SK-N-MC (cell line): ENCODE measurements around the gene P3H4.

ENCODE experiments used
- EZH2 ChIP-seq: fragments of 200-600 bp; sonication (generic); IDR thresholded peaks from one replicate; pipeline ENCODE4 v1.6.1; 2017; ENCODE audit warnings: antibody characterized with exemption
- POLR2AphosphoS5 ChIP-seq: IDR thresholded peaks from 2 replicates; pipeline ENCODE4 v1.6.1; 2012; ENCODE audit warnings: mild to moderate bottlenecking, low read depth, low read length, borderline replicate concordance

GRCh38 chr17:41835214-41835799, 23.6 kb upstream of the P3H4 start:
- TF ChIP-seq POLR2AphosphoS5 (no peak), EZH2 (no peak)
